Activated CD4-positive, alpha-beta T cell treated with anti-CD3 and anti-CD28 coated beads, Interleukin-10, Interleukin-2, amounts not matched to agents 100 ng/mL and 50 ng/mL, durations not matched to agents 16 hours and 8 hours (primary cell): Measurements from ENCODE around the gene TPRG1L.
A peak's percentile ranks its signal among the peaks of the same experiment; 100 is the strongest.

Experiments
- DNase-seq: peaks from one replicate; pipeline ENCODE4 v3.0.0-alpha.2; 2020

Gene TPRG1L

GRCh38 chr1:3649342-3650247, 24.8 kb downstream of the TPRG1L start, which contains the start of gene WRAP73:
WRAP73 (minus strand) TSS chr1:3650103; CDS start chr1:3649999, 104 bp downstream.
- DNase-seq = peak; percentile 95

GRCh38 chr1:3650248-3651025, 25.6 kb downstream of the TPRG1L start:
- DNase-seq = no peak

GRCh38 chr1:3651026-3651929, 26.5 kb downstream of the TPRG1L start:
- no peak for DNase-seq

GRCh38 chr1:3651930-3652547, 27.2 kb downstream of the TPRG1L start, which contains the start of gene TP73:
TP73 (plus strand) TSS chr1:3652516; CDS start chr1:3682366, 29,850 bp downstream.
- no peak for DNase-seq

DNA sequence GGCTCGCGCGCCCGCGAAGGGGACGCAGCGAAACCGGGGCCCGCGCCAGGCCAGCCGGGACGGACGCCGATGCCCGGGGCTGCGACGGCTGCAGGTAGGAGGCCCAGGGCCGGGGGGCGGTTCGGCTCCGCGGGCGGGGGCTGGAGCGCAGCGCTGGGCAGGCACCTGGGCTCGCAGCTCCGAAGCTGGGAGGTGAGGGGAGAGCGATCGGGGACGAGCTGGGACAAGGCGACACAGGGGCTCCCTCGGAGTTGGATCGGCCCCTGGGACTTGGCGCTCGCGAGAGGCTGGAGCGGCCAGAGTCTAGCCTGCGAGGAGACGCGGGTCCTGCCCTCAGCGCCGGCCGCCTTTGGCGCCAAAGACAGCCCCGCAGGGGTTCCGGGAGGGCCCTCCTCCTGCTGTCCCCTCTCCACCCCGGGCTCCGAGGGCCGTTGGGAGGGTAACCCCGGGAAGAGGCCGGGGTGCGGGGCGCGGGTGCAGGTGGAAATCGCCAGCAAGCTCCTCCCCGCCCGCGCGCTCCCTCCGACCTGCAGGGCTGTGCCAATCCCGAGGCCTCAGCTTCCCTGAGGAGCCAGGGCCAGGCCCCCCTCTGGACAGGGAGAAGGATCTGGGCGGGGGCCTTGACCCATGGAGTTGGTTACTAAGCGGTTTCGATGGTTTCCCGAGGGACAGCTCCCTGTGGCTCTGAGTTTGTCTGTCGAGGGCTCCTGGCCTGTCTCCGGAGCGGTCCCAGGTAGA, 27.9 kb downstream of the TPRG1L start:
- no peak for DNase-seq

DNA sequence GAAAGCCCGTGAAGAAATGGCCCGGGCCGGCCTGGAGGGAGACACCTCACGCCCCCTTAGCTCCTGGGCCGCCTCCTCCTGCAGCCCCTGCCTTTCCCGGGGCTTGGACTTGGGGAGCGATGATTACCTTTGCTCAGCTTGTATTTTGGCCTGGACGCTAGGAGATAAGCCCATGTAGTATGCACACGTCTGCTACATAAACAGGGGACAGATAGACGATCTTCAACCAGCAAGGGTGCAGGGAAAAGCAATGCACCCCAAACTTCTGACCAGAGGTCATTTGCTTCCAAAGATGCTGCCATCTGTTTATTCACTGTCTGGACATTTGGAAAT, 28.4 kb downstream of the TPRG1L start:
- no peak for DNase-seq

DNA sequence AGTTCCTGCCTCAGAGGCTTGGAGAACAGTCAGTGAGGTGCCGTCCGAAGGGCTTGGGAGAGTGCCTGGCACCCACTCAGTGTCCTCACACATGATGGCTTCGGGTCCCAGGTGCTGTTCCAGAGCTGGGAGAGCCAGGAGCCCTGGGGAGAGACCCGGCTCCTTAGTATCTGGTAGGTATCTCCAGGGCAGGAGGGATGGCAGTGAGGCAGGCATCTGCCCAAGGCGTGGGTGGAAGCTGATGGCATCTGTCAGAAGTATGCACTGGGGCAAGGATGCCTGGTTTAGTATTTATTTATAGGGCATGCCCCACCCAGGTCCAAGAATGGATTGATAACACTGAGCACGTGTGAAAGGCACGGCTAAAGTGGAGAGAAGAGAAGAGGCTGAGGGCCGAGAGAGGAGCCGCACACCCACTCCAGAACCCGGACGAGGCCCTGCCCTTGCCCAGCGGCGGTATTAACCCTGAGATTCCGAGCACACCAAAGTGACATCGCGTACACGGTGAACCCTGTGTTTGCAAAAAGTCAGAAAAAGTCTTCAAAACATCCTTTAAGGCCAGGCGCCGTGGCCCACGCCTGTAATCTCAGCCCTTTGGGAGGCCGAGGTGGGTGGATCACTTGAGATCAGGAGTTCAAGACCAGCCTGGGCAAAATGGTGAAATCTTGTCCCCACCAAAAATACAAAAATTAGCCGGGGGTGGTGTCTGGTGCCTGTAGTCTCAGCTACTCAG, 29.9 kb downstream of the TPRG1L start:
- DNase-seq = no peak

DNA sequence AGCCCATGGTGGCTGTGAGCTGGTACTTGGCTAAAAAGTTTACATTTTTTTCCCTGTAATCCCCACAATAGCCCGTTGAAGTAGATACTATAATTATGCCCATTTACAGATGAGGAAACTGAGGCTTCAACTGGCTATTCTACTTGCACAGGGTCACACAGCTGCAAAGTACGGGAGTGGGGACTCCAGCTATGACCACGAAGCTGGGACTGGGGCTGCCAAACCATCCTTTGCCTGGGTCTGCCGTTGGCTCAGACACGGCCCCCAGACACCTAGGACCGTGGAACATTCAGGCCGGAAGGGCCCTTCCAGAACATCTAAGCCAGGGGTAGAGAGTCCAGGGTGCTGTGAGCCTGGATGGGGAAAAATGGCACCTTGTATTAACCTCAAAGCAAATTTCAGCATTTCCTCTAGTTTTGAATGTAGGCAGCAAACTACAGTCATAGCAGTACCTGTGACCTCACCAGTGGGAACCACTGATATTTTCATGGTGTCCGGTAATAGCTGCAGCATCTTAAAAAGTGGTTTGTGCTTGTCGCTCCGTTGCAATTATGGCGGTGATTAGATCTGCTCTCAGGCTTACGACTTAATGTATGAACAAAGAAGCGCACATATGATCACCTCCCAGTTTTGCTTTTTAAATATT, 31.8 kb downstream of the TPRG1L start:
- peak; percentile 74 for DNase-seq

DNA sequence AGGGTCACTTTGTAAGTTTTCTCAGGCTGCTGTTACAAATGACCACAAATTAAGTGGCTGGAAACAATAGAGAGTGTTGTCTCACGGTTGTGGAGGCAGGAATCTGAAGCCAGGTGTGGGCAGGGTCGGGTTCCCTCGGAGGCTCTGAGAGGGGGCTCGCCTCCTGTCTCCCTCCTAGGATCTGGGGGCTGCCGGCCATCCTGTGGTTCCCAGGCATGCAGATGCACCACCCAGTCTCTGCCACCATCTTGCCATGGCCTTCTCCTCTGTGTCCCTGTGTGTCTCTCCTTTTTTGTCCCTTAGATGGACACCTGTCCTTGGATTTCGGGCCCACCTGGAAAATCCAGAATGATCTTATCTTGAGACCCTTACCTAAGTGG, 32.3 kb downstream of the TPRG1L start:
- DNase-seq = no peak

DNA sequence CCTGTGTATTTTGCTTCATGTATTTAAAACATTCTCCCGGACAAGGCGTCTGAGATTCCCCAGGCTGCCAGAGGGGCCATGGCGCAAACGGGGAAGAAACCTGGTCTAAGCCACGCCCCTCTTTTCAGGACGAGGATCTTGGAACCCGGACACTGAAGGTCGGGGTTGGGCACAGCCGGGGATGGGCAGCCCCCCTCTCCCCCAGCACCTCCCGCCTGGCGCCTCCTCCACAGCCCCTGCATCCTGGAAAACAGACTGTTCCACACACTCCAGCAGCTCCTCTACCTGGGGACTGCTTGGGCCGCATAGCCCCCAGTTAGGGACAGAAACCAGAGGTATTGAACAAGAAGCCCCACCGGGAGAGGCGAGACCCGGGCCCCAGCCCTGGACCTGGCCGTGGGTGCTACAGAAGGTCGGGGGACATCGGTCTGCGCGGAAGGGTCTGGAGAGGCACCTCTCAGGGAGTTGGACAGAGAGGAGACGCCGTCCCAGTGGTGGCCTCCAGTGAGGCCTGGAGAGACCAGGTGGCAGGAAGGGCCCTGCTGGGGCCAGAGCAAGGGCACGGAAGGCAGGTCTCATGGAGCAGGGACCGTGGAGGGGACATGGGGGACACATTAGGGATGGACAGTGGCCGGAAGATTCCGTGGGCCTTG, 32.9 kb downstream of the TPRG1L start:
- no peak for DNase-seq

DNA sequence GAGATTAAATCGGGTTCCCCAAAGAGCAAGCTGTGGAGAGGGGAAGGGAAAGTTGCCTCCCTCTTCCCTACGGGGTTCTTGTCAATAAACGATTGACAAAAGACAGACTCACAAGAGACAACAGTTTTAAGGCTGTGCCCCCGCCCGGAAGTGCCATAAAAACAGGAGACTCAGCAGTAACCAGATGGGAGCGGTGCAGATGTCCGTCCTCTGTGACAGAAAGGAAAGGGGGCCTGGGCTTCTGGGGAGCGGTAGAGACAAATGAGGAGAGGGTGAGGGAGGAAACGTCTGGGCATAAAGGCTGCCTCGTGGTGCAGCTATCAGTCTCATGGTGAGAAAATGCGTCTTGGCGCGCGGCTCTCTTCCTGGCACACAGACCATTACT, 33.4 kb downstream of the TPRG1L start:
- DNase-seq = no peak

GRCh38 chr1:3659093-3659492, 34.3 kb downstream of the TPRG1L start:
- DNase-seq = no peak

GRCh38 chr1:3660704-3661103, 35.9 kb downstream of the TPRG1L start:
- peak; percentile 20 for DNase-seq

GRCh38 chr1:3661631-3662030, 36.8 kb downstream of the TPRG1L start:
- DNase-seq = no peak

- DNase-seq = no peak
Measured at GRCh38 chr1:3662080-3662671, 37.4 kb downstream of the TPRG1L start.

- DNase-seq = no peak
Measured at GRCh38 chr1:3663999-3664699, 39.3 kb downstream of the TPRG1L start.

- no peak for DNase-seq
Measured at GRCh38 chr1:3664700-3665375, 40.0 kb downstream of the TPRG1L start.

DNA sequence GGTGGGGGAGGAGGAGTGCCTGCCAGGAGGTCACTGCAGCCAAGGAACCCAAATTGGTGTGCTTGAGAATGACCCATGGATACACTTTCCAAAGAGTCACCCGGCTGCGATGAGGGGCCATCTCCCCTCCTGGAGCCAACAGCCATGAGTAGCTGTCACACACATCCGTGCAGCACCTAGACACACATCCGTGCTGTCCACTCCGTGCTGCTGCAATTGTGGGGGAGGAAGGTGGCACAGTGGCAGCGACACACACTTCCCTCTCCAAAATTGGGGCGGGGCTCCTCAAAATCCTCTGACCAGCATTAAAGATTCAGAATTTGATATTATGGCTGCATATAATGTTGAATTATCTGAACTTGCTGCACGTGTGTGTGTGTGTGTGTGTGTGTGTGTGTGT, 43.3 kb downstream of the TPRG1L start:
- DNase-seq = no peak
